RWPE1 (cell line): Measurements from ENCODE around the gene KRT34.

Source experiments
- CTCF ChIA-PET: fragments of 350-600 bp; sonication (Branson Sonifier 250); formaldehyde crosslinking; extraction: SDS; loops from one replicate; lab custom pipeline; 2021; lab: Yijun Ruan, JAX
- POLR2A ChIA-PET: fragments of 400-600 bp; formaldehyde crosslinking; extraction: SDS; loops from one replicate; lab custom pipeline; 2020; ENCODE audit warnings: antibody characterized with exemption; ENCODE audit not compliant: low non-redundant PET; lab: Yijun Ruan, JAX
- DNase-seq: peaks from one replicate; pipeline ENCODE4 v3.0.0; 2012; ENCODE audit warnings: low spot score
- H3K27ac ChIP-seq: fragments of 450-650 bp; 2 replicates; pipeline ENCODE4 v1.5.1; 2017
- TF ChIP-seq, protein P1 (sequence below): fragments of 450-650 bp; conservative IDR thresholded peaks from 2 replicates; pipeline ENCODE4 v1.5.1; 2017; ENCODE audit warnings: low read depth, mild to moderate bottlenecking

Gene KRT34

GRCh38 chr17:41343029-41343428, 39.1 kb downstream of the KRT34 start:
- TF ChIP-seq, protein P1, sequence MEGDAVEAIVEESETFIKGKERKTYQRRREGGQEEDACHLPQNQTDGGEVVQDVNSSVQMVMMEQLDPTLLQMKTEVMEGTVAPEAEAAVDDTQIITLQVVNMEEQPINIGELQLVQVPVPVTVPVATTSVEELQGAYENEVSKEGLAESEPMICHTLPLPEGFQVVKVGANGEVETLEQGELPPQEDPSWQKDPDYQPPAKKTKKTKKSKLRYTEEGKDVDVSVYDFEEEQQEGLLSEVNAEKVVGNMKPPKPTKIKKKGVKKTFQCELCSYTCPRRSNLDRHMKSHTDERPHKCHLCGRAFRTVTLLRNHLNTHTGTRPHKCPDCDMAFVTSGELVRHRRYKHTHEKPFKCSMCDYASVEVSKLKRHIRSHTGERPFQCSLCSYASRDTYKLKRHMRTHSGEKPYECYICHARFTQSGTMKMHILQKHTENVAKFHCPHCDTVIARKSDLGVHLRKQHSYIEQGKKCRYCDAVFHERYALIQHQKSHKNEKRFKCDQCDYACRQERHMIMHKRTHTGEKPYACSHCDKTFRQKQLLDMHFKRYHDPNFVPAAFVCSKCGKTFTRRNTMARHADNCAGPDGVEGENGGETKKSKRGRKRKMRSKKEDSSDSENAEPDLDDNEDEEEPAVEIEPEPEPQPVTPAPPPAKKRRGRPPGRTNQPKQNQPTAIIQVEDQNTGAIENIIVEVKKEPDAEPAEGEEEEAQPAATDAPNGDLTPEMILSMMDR: no peak
- POLR2A ChIA-PET: no interaction called here
- CTCF ChIA-PET: interaction anchor here (0.7 kb wide), 1 partner anchor 32 kb away, joined by 5 read pairs; no protein-coding TSS in a partner anchor
- DNase-seq: no peak
- H3K27ac ChIP-seq: no peak overlapping the region

- POLR2A ChIA-PET: no interaction called here
- H3K27ac ChIP-seq: no peak overlapping the region
- no peak for DNase-seq
- TF ChIP-seq, protein P1: no peak
- CTCF ChIA-PET: no interaction called here
Observed at GRCh38 chr17:41340934-41341861, 40.9 kb downstream of the KRT34 start.

DNA sequence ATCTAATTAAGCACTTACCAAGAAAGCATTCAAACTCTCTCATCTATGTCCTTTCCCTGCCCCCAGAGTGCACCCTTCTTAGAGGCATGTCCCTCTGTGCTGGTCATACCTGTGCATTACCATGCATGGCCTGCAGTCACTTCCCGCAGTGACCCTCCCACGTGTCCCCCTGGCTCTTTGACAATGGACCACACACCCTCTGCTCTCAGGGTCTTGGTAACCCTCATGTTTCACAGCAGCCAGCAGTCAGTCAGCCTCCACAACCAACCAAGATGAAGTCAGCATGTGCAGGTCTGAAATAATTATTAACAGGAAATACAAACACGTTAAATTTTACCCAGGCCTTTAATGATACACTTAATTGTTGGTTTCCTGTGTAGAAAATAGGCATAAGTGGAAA, 41.6 kb downstream of the KRT34 start:
- CTCF ChIA-PET: no interaction called here
- no peak overlapping the region for H3K27ac ChIP-seq

GRCh38 chr17:41339571-41340172, 42.4 kb downstream of the KRT34 start:
- no peak for DNase-seq
- ChIA-PET POLR2A (no interaction called here), CTCF (interaction anchor here (0.6 to 1.3 kb wide), 2 partner anchors 11 to 16 kb away, joined by 3 to 4 read pairs; no protein-coding TSS in a partner anchor)
- no peak overlapping the region for H3K27ac ChIP-seq
- TF ChIP-seq, protein P1: no peak

More for the DNA sequence above, 41.6 kb downstream of the KRT34 start:
- TF ChIP-seq, protein P1: no peak
- DNase-seq: no peak
- POLR2A ChIA-PET: no interaction called here

DNA sequence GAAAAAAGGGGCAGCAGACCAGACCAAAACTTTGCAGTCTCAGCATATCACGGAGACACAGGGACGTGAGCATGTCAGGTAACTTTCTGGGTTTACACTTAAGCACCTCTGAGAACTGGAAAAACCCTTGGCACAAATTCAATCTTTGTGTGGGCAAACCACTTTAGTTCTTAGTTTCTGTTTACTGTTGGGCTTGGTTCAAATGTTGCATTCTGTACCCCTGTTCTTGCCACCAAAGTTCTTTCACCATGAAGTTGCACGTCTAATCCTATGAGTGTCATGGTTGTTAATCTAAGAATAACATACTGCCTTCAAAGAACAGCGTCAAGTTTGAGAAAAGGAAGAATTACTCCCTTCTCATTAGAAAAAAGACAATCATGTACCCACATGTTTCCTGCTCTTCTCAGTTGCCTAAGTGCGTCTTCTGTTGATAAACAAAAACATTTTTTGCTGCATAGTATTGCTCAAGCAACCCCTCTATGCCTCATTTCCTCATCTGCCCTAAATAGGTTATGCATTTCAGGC, 43.1 kb downstream of the KRT34 start:
- POLR2A ChIA-PET: no interaction called here
- H3K27ac ChIP-seq: no peak overlapping the region
- TF ChIP-seq, protein P1: no peak
- CTCF ChIA-PET: interaction anchor here (0.6 to 1.3 kb wide), 2 partner anchors 10 to 354 kb away, joined by 3 to 4 read pairs; no protein-coding TSS in a partner anchor
- DNase-seq: peak; percentile 17

- ChIA-PET POLR2A (no interaction called here), CTCF (no interaction called here)
- TF ChIP-seq, protein P1: no peak
- H3K27ac ChIP-seq: no peak overlapping the region
- DNase-seq: no peak
Observed at GRCh38 chr17:41335747-41336146, 46.4 kb downstream of the KRT34 start.
